Measurements from ENCODE around the gene TCF7L2. TPM values are rescaled to one million over a fixed set of nuclear protein-coding genes. Genes with fewer than 3 reads are reported as not detected.

TCF7L2 gene
- polyA plus RNA-seq, 3 donors = 2.1 to 23.5 (median 6.1) TPM

GRCh38 chr10:112918771-112919170 is 31.3 kb upstream of the TCF7L2 start:
- H3K79me2 ChIP-seq (ENCODE audit: insufficient read depth, low read length) = no peaks in the 10 kb centered on the region
- intact Hi-C loops (cut with micrococcal nuclease) = no loop called here
- H3K9me3 ChIP-seq (replicated peaks in 1 of 2; ENCODE audit: control insufficient read depth in 1 of 2, insufficient read depth in 1 of 2, low read length in 2 of 2) = no peaks in the 10 kb centered on the region
- no peaks in the 10 kb centered on the region for H3K27me3 ChIP-seq (ENCODE audit: control insufficient read depth in 2 of 2, insufficient read depth in 2 of 2, low read length in 2 of 2)
- H3K4me1 ChIP-seq (ENCODE audit: control insufficient read depth in 1 of 2, insufficient read depth in 2 of 2, low read length in 2 of 2) = peaks cover 4% of the 10 kb centered on the region in 2 donors
- no peak overlapping the region for H3K27ac ChIP-seq (ENCODE audit: low read depth in 1 of 2, low read length in 2 of 2)
- no CpG with 5 or more reads among the region's 1 CpG for WGBS (ENCODE audit: insufficient coverage)
- no peak overlapping the region for H3K4me3 Mint-ChIP-seq
- H3K4me1 Mint-ChIP-seq = peaks cover 11% of the 10 kb centered on the region
- no peak for DNase-seq
- no peak overlapping the region for H3K27ac Mint-ChIP-seq
- peaks cover 0 to 2% (median 0%) of the 10 kb centered on the region in 7 donors for H3K9me3 Mint-ChIP-seq
- H3K27me3 Mint-ChIP-seq (ENCODE audit: low read depth in 3 of 3) = peaks cover 0 to 7% (median 4%) of the 10 kb centered on the region in 3 donors
- TF ChIP-seq CTCF (IDR thresholded peaks at IDR 0.05) = no peak
- H3K9ac ChIP-seq (ENCODE audit: insufficient read depth, low read length, poor library complexity, severe bottlenecking) = no peak overlapping the region
- H2AFZ ChIP-seq (ENCODE audit: insufficient read depth, low read depth, low read length, poor library complexity, severe bottlenecking) = no peak overlapping the region
- no peaks in the 10 kb centered on the region for H3K36me3 ChIP-seq (replicated peaks in 1 of 2; ENCODE audit: control insufficient read depth in 1 of 2, insufficient read depth in 2 of 2, low read length in 2 of 2)
- H3K4me3 ChIP-seq (replicated peaks in 1 of 3; ENCODE audit: low read depth in 2 of 3, low read length in 3 of 3) = no peak overlapping the region
- no peak overlapping the region for H3K4me2 ChIP-seq (replicated peaks; ENCODE audit: extremely low read depth, low read length, poor library complexity, severe bottlenecking)
- H4K20me1 ChIP-seq (ENCODE audit: insufficient read depth, low read length) = no peaks in the 10 kb centered on the region
- no peaks in the 10 kb centered on the region for H3K36me3 Mint-ChIP-seq

- peaks cover 0 to 7% (median 5%) of the 10 kb centered on the region in 3 donors for H3K27me3 Mint-ChIP-seq (ENCODE audit: low read depth in 3 of 3)
- intact Hi-C loops (cut with micrococcal nuclease) = no loop called here
- no peaks in the 10 kb centered on the region for H3K79me2 ChIP-seq (ENCODE audit: insufficient read depth, low read length)
- WGBS (ENCODE audit: insufficient coverage) = 95% methylated on average over 5 of the region's 7 CpGs
- no peak overlapping the region for H2AFZ ChIP-seq (ENCODE audit: insufficient read depth, low read depth, low read length, poor library complexity, severe bottlenecking)
- H3K4me3 ChIP-seq (replicated peaks in 1 of 3; ENCODE audit: low read depth in 2 of 3, low read length in 3 of 3) = no peak overlapping the region
- no peaks in the 10 kb centered on the region for H3K9me3 ChIP-seq (replicated peaks in 1 of 2; ENCODE audit: control insufficient read depth in 1 of 2, insufficient read depth in 1 of 2, low read length in 2 of 2)
- no peak overlapping the region for H3K27ac Mint-ChIP-seq
- H3K36me3 ChIP-seq (replicated peaks in 1 of 2; ENCODE audit: control insufficient read depth in 1 of 2, insufficient read depth in 2 of 2, low read length in 2 of 2) = no peaks in the 10 kb centered on the region
- DNase-seq = no peak
- no peak overlapping the region for H3K4me3 Mint-ChIP-seq
- peaks cover 2% of the 10 kb centered on the region for H3K4me1 Mint-ChIP-seq
- H3K4me2 ChIP-seq (replicated peaks; ENCODE audit: extremely low read depth, low read length, poor library complexity, severe bottlenecking) = no peak overlapping the region
- H3K9ac ChIP-seq (ENCODE audit: insufficient read depth, low read length, poor library complexity, severe bottlenecking) = no peak overlapping the region
- no peaks in the 10 kb centered on the region for H4K20me1 ChIP-seq (ENCODE audit: insufficient read depth, low read length)
- H3K27me3 ChIP-seq (ENCODE audit: control insufficient read depth in 2 of 2, insufficient read depth in 2 of 2, low read length in 2 of 2) = no peaks in the 10 kb centered on the region
- H3K9me3 Mint-ChIP-seq = peaks cover 0 to 2% (median 0%) of the 10 kb centered on the region in 7 donors
- no peak for TF ChIP-seq CTCF (IDR thresholded peaks at IDR 0.05)
- H3K36me3 Mint-ChIP-seq = no peaks in the 10 kb centered on the region
- no peak overlapping the region for H3K27ac ChIP-seq (ENCODE audit: low read depth in 1 of 2, low read length in 2 of 2)
- H3K4me1 ChIP-seq (ENCODE audit: control insufficient read depth in 1 of 2, insufficient read depth in 2 of 2, low read length in 2 of 2) = no peaks in the 10 kb centered on the region
These were observed 30.3 kb upstream of the TCF7L2 start for GRCh38 chr10:112919721-112920120.
